B cell (primary cell): ENCODE results near the gene CREB3.

Experiments
- EZH2 ChIP-seq: IDR thresholded peaks from 2 replicates; pipeline ENCODE4 v1.6.1; 2012; ENCODE audit warnings: borderline replicate concordance, low read depth, mild to moderate bottlenecking, moderate library complexity, low read length; ENCODE audit not compliant: insufficient read depth, poor library complexity, severe bottlenecking
- TF ChIP-seq, protein P1 (sequence below): fragments of 200-600 bp; IDR thresholded peaks from one replicate; pipeline ENCODE4 v1.8.0; 2022; ENCODE audit warnings: antibody characterized with exemption, mild to moderate bottlenecking

DNA sequence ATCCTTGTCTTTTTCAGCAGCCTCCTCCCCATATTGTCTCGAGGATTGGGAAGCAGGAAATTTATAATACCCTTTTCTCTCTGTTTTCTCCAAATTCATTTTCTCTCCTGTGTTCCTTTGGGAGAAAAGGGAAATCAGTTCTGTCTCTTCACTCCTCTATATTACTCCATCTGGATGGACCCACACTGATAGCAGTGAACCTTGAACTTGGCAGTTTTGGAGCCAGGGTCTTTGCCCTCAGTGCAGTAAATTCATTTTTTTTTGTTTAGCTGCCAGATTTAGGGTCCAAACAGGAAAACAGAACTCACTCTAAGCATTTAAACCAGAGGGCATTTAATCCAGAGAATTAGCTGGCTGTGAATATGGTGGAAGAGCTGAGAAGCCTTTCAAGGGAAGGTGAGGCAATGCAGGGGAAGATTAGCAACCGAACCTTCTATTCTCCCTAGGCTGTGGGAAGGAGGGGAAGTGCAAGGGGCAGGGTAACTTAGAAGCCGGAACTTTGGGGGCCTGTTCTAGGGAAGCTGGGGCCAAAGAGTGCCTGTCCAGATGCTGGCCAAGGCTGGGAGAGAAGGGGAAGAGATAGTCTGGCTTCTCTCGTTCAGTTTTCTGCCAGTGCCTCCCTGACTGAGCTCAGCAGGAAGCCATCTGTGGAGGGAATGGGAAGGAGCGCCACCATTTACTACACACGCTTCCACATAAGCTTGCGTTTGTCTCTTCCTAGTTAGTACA, 42.6 kb downstream of the CREB3 start:
- TF ChIP-seq, protein P1, sequence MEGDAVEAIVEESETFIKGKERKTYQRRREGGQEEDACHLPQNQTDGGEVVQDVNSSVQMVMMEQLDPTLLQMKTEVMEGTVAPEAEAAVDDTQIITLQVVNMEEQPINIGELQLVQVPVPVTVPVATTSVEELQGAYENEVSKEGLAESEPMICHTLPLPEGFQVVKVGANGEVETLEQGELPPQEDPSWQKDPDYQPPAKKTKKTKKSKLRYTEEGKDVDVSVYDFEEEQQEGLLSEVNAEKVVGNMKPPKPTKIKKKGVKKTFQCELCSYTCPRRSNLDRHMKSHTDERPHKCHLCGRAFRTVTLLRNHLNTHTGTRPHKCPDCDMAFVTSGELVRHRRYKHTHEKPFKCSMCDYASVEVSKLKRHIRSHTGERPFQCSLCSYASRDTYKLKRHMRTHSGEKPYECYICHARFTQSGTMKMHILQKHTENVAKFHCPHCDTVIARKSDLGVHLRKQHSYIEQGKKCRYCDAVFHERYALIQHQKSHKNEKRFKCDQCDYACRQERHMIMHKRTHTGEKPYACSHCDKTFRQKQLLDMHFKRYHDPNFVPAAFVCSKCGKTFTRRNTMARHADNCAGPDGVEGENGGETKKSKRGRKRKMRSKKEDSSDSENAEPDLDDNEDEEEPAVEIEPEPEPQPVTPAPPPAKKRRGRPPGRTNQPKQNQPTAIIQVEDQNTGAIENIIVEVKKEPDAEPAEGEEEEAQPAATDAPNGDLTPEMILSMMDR: no peak
- TF ChIP-seq EZH2: no peak
